AG10803 (cell line): ENCODE measurements around the gene MMP8.

Experiments used
- DNase-seq: peaks from one replicate; pipeline ENCODE4 v3.0.0; 2010; ENCODE audit warnings: low read depth
- H3K4me3 ChIP-seq: 2 replicates; pipeline ENCODE4 v1.5.1; 2011; ENCODE audit warnings: mild to moderate bottlenecking, low read length, control low read depth
- TF ChIP-seq, protein P1 (sequence below): conservative IDR thresholded peaks from 2 replicates; pipeline ENCODE4 v1.5.1; 2011; ENCODE audit warnings: mild to moderate bottlenecking, low read length, control low read depth, inconsistent platforms

The MMP8 gene

GRCh38 chr11:102724904-102725500, at the start of gene MMP8:
Gene MMP8 (minus strand): TSS chr11:102724954. CDS start chr11:102724855, 99 bp downstream.
- DNase-seq = peak; percentile 77
- TF ChIP-seq, protein P1, sequence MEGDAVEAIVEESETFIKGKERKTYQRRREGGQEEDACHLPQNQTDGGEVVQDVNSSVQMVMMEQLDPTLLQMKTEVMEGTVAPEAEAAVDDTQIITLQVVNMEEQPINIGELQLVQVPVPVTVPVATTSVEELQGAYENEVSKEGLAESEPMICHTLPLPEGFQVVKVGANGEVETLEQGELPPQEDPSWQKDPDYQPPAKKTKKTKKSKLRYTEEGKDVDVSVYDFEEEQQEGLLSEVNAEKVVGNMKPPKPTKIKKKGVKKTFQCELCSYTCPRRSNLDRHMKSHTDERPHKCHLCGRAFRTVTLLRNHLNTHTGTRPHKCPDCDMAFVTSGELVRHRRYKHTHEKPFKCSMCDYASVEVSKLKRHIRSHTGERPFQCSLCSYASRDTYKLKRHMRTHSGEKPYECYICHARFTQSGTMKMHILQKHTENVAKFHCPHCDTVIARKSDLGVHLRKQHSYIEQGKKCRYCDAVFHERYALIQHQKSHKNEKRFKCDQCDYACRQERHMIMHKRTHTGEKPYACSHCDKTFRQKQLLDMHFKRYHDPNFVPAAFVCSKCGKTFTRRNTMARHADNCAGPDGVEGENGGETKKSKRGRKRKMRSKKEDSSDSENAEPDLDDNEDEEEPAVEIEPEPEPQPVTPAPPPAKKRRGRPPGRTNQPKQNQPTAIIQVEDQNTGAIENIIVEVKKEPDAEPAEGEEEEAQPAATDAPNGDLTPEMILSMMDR = no peak
- H3K4me3 ChIP-seq = no peak within 1 kb of the TSS

- TF ChIP-seq, protein P1 = no peak
- H3K4me3 ChIP-seq = no peak overlapping the region
- no peak for DNase-seq
Observed at GRCh38 chr11:102773386-102773785, 48.6 kb upstream of the MMP8 start.

DNA sequence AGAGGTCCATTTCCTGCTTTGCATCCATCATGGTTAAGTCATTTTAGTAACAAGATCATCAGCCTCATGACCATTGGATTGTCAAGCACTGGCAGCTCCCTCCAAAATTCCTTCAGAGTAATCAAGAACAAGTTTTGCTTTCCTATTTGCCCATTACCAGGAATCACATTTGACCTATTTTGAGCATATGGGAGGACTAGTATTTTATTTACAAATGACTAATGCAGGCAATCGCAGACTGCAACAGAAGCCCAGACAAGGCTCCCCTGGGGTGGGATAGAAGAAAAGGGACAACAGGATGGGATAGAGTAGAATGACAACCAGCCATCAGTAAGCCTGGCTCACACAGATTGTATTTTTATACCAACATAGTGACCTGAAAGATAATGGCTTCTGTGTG, 46.6 kb upstream of the MMP8 start:
- DNase-seq = no peak
- H3K4me3 ChIP-seq = no peak overlapping the region
- TF ChIP-seq, protein P1 = no peak

DNA sequence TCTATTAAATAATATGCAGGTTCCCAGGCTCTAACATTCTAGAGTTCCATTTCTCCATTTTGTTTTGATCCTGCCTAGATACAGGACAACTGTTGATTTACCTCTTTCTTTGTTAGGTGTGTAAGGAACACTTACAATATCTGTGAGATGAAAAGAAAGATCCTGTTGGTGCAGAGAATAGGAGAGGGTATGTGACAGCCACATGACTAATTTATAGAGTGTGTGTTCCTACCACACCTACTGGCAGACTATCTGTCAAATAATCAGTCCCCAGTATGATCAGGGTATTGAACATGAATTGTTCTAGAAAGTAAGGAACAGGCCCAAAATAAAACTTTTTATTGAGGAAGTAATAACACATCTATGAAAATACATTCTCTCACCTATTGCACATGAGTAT, 45.4 kb upstream of the MMP8 start:
- no peak overlapping the region for H3K4me3 ChIP-seq
- TF ChIP-seq, protein P1 = no peak
- no peak for DNase-seq

DNA sequence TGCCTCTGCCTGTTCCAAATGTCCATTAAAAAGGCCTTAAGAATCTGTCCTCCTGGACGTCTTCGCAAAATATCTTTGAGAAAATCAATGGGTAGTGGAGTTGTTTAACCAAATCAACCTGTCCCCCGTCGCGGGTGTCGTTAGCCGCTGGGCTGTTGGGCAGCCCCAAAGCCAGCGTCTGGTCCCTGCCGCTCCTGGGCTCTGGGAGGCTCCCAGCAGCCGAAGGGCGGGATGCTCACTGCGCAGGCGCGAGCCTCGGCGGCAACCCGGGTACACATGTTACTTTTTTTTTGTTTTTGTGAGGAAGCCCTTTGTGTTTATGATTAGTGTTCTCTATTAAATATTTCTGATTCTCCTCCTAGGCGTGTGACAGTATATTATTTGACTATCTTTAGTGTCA, 43.0 kb upstream of the MMP8 start:
- no peak overlapping the region for H3K4me3 ChIP-seq
- TF ChIP-seq, protein P1 = no peak

GRCh38 chr11:102763440-102763839, 38.7 kb upstream of the MMP8 start:
- TF ChIP-seq, protein P1 = no peak
- DNase-seq = no peak
- no peak overlapping the region for H3K4me3 ChIP-seq

More for the DNA sequence above, 43.0 kb upstream of the MMP8 start:
- no peak for DNase-seq

- H3K4me3 ChIP-seq = no peak overlapping the region
- peak; percentile 39 for DNase-seq
- TF ChIP-seq, protein P1 = no peak
Observed at GRCh38 chr11:102762361-102762767, 37.6 kb upstream of the MMP8 start.
